Suprapubic skin (tissue), 3 donors: ENCODE measurements around the gene HAUS7.

Experiments used
- POLR2AphosphoS5 ChIP-seq, 3 donors: sonication (generic); formaldehyde crosslinking; IDR thresholded peaks; one replicate each; pipeline ENCODE4 v1.6.1; 2017; ENCODE audit warnings: antibody characterized with exemption in 3 of 3
- TF ChIP-seq, protein P1 (sequence below), 2 donors: fragments of 200-600 bp in 1 of 2; fragments of 450-650 bp in 1 of 2; sonication (generic) in 1 of 2; IDR thresholded peaks; one replicate each; pipeline ENCODE4 v1.5.1; 2016 to 2019; ENCODE audit warnings: antibody characterized with exemption in 2 of 2, mild to moderate bottlenecking in 1 of 2, moderate library complexity in 1 of 2

DNA sequence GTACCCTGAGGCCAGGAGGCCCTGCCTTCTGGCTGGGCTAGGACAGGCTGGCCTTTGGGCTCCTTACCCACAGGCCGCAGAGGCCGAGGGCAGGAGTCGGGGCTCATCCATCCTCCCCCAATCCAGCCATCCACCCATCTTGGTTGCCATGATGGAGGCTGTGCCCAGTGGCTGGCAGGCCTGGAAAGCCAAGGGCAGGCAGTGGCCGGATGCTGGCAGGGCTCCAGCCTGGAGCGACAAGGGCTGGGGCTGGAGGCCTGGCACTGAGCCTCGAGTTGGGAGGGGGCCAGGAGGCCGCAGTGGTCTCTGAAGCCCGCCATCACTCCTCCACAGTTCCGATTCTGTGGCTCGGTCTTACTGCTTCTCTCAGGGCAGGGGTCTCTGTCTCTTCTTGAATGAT, 15.8 kb upstream of the HAUS7 start:
- TF ChIP-seq, protein P1, sequence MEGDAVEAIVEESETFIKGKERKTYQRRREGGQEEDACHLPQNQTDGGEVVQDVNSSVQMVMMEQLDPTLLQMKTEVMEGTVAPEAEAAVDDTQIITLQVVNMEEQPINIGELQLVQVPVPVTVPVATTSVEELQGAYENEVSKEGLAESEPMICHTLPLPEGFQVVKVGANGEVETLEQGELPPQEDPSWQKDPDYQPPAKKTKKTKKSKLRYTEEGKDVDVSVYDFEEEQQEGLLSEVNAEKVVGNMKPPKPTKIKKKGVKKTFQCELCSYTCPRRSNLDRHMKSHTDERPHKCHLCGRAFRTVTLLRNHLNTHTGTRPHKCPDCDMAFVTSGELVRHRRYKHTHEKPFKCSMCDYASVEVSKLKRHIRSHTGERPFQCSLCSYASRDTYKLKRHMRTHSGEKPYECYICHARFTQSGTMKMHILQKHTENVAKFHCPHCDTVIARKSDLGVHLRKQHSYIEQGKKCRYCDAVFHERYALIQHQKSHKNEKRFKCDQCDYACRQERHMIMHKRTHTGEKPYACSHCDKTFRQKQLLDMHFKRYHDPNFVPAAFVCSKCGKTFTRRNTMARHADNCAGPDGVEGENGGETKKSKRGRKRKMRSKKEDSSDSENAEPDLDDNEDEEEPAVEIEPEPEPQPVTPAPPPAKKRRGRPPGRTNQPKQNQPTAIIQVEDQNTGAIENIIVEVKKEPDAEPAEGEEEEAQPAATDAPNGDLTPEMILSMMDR (IDR thresholded peaks at IDR 0.05), result no peak
- TF ChIP-seq POLR2AphosphoS5 (IDR thresholded peaks at IDR 0.05), result no peak
